HepG2 (cell line): ENCODE results near the gene PDIA5. TPM values are rescaled to one million over a fixed set of nuclear protein-coding genes. Genes with fewer than 3 reads are reported as not detected.

Experiments used
- ATAC-seq: fragments of 200-7000 bp; cut with Tn5 transposase; 3 replicates; pipeline ENCODE4 v1.9.1; 2020; ENCODE audit warnings: mild to moderate bottlenecking, moderate library complexity
- BruUV-seq: library from RNA; stranded (reverse); fragments of 400-500 nt; replicated peaks from 2 replicates; lab custom pipeline; 2021; lab: Mats Ljungman, UMichigan
- CTCF ChIA-PET: fragments of 300-600 bp; formaldehyde crosslinking; extraction: SDS; loops from one replicate; lab custom pipeline; 2021; ENCODE audit warnings: low total read pairs, inconsistent platforms, low intra/inter-chr PET ratio; lab: Yijun Ruan, JAX
- POLR2A ChIA-PET: fragments of 350-600 bp; sonication (Branson Sonifier 250); formaldehyde crosslinking; loops from one replicate; lab custom pipeline; 2020; ENCODE audit warnings: antibody characterized with exemption, inconsistent platforms; lab: Yijun Ruan, JAX
- DNase-seq: peaks from one replicate; pipeline ENCODE4 v3.0.0-alpha.2; 2015; ENCODE audit warnings: low spot score
- FAIRE-seq: peaks from 3 replicates; lab custom pipeline; 2011; peaks lifted over from hg19 to GRCh38; lab: Jason Lieb, UNC
- H2AFZ ChIP-seq: one replicate; pipeline ENCODE4 v1.6.1; 2011; ENCODE audit warnings: low read length, inconsistent platforms
- H3K27ac ChIP-seq: fragments of 300-600 bp; 3 replicates; pipeline ENCODE4 v1.8.0; 2011; ENCODE audit warnings: mixed run types, mild to moderate bottlenecking, mixed read lengths, low read length, inconsistent platforms; ENCODE audit not compliant: insufficient read depth; ENCODE audit errors: extremely low read length
- H3K27me3 ChIP-seq, 2 experiments: fragments of 200-600 bp in 1 of 2; 2 replicates in 1 of 2; 3 replicates in 1 of 2; pipeline versions ENCODE4 v1.6.0 to v1.8.0; 2011; ENCODE audit warnings: low read length in 2 of 2, mild to moderate bottlenecking in 2 of 2, moderate library complexity in 2 of 2, inconsistent platforms in 1 of 2; ENCODE audit not compliant: insufficient read depth in 2 of 2, control insufficient read depth in 1 of 2
- H3K36me3 ChIP-seq, 2 experiments: fragments of 200-600 bp in 1 of 2; replicated peaks in 1 of 2; 2 replicates in 1 of 2; 3 replicates in 1 of 2; pipeline versions ENCODE4 v1.5.1 to v1.8.0; 2011; ENCODE audit warnings: low read length in 2 of 2, inconsistent platforms in 1 of 2; ENCODE audit not compliant: insufficient read depth in 2 of 2, control insufficient read depth in 1 of 2
- H3K4me1 ChIP-seq: 2 replicates; pipeline ENCODE4 v1.5.1; 2012; ENCODE audit warnings: low read length, inconsistent platforms; ENCODE audit not compliant: insufficient read depth
- H3K4me2 ChIP-seq: 2 replicates; pipeline ENCODE4 v1.6.0; 2011; ENCODE audit warnings: low read depth, low read length, inconsistent platforms
- H3K4me3 ChIP-seq, 3 experiments: fragments of 200-600 bp in 1 of 3; sonication (generic), shearing (Covaris generic) in 1 of 3; replicated peaks in 1 of 3; 2 replicates each; pipeline ENCODE4 v1.5.1; 2011 to 2016; ENCODE audit warnings: low read length in 3 of 3, inconsistent platforms in 2 of 3, low read depth in 2 of 3, mild to moderate bottlenecking in 2 of 3, control low read depth in 1 of 3, mixed read lengths in 1 of 3; ENCODE audit not compliant: insufficient read depth in 1 of 3
- H3K79me2 ChIP-seq: one replicate; pipeline ENCODE4 v1.6.1; 2011; ENCODE audit warnings: low read length, inconsistent platforms; ENCODE audit not compliant: insufficient read depth
- H3K9ac ChIP-seq: 2 replicates; pipeline ENCODE4 v1.6.0; 2011; ENCODE audit warnings: mild to moderate bottlenecking, low read depth, low read length, inconsistent platforms; ENCODE audit not compliant: insufficient read depth
- H3K9me3 ChIP-seq: 2 replicates; pipeline ENCODE4 v1.5.1; 2012; ENCODE audit warnings: mild to moderate bottlenecking, low read length
- H4K20me1 ChIP-seq: 2 replicates; pipeline ENCODE4 v1.6.0; 2011; ENCODE audit warnings: inconsistent platforms, mild to moderate bottlenecking, low read length, moderate library complexity; ENCODE audit not compliant: insufficient read depth
- AFF4 ChIP-seq: sonication (generic); formaldehyde crosslinking; IDR thresholded peaks from 2 replicates; pipeline ENCODE4 v1.4.0; 2020; ENCODE audit warnings: missing genetic modification reagents
- GMEB2 ChIP-seq: IDR thresholded peaks from 2 replicates; pipeline ENCODE4 v1.6.1; 2016; ENCODE audit warnings: missing biosample characterization, missing genetic modification reagents, low read depth
- POGZ ChIP-seq: sonication (generic); formaldehyde crosslinking; IDR thresholded peaks from 2 replicates; pipeline ENCODE4 v1.4.0; 2020; ENCODE audit warnings: mild to moderate bottlenecking, missing genetic modification reagents
- ZNF326 ChIP-seq: sonication (generic); formaldehyde crosslinking; IDR thresholded peaks from 2 replicates; pipeline ENCODE4 v1.4.0; 2020; ENCODE audit warnings: missing genetic modification reagents, borderline replicate concordance
- WGBS: methylation state at CpG from one replicate; pipeline ENCODE4 v1.1.6; 2017; ENCODE audit warnings: low lambda C conversion rate; 5-methylcytosine and 5-hydroxymethylcytosine counted together
- in situ Hi-C: cut with HindIII; loops from 2 replicates; pipeline ENCODE4 v1.10.0; 2017; ENCODE audit warnings: low pct_unique_long_range_greater_than_20kb; ENCODE audit not compliant: extremely low pct_ligation_motif_present
- intact Hi-C: fragments of 100-400 bp; cut with micrococcal nuclease; formaldehyde crosslinking; loops from one replicate; pipeline ENCODE4 v1.10.0; 2022; ENCODE audit not compliant: unreplicated experiment
- polyA plus RNA-seq, 8 experiments: library from polyadenylated mRNA; depleted of rRNA in 3 of 8; stranded (reverse) in 7 of 8; unstranded in 1 of 8; fragments of >200 nt; fragmentation: Illumina TruSeq in 4 of 8; extraction: Trizol in 4 of 8; gene quantifications; 2 replicates each; pipeline versions ENCODE4 v1.2.1 to v1.2.3, GENCODE V29; 2011 to 2016; ENCODE audit warnings: low read depth in 4 of 8, missing spikeins in 1 of 8, mixed read lengths in 1 of 8; ENCODE audit not compliant: insufficient read depth in 1 of 8
- total RNA-seq, 5 experiments: library from RNA; depleted of rRNA; stranded (reverse); fragments of >200 nt; fragmentation: Illumina TruSeq; extraction: Trizol; gene quantifications; 2 replicates each; pipeline ENCODE4 v1.2.3, GENCODE V29; 2016; ENCODE audit warnings: low read depth in 1 of 5

Gene PDIA5
- total and polyA plus RNA-seq, 2 of the 13 experiments (the other 11 are each of a cell fraction or from before 2014, with no cell fraction given), result 51.3 to 74.3 TPM

- ChIA-PET CTCF (no interaction called here), POLR2A (no interaction called here)
- no peak for TF ChIP-seq AFF4 (CRISPR knock-in tag)
- TF ChIP-seq GMEB2 (CRISPR knock-in tag), result no peak
- TF ChIP-seq ZNF326 (CRISPR knock-in tag), result no peak
- no peak for TF ChIP-seq POGZ
- DNase-seq (no peak), FAIRE-seq (no peak), ATAC-seq (no peak)
- BruUV-seq, result no TSS peak
- peaks cover 33 to 90% of the 10 kb centered on the region in 2 experiments; a peak in 4 of 5 replicates for H3K36me3 ChIP-seq
- no peak overlapping the region for H3K4me2 ChIP-seq
- H3K9ac ChIP-seq, result no peak overlapping the region
- no peak overlapping the region for H2AFZ ChIP-seq
- no peak overlapping the region for H3K27ac ChIP-seq
- in situ Hi-C loops, result no loop called here
- H3K4me3 ChIP-seq, result no peak overlapping the region
- peaks cover 11% of the 10 kb centered on the region; the same call in 1 of the 2 replicates for H4K20me1 ChIP-seq
- H3K9me3 ChIP-seq, result no peaks in the 10 kb centered on the region
- WGBS, result over 99% methylated on average over 9 of the region's 9 CpGs
- no peaks in the 10 kb centered on the region for H3K4me1 ChIP-seq
- no peaks in the 10 kb centered on the region for H3K27me3 ChIP-seq
- intact Hi-C loops, result no loop called here
- peaks cover 9% of the 10 kb centered on the region for H3K79me2 ChIP-seq
Observed at GRCh38 chr3:123096126-123096525, 29.3 kb downstream of the PDIA5 start.
